Measurements from ENCODE around the gene KIRREL3.

DNA sequence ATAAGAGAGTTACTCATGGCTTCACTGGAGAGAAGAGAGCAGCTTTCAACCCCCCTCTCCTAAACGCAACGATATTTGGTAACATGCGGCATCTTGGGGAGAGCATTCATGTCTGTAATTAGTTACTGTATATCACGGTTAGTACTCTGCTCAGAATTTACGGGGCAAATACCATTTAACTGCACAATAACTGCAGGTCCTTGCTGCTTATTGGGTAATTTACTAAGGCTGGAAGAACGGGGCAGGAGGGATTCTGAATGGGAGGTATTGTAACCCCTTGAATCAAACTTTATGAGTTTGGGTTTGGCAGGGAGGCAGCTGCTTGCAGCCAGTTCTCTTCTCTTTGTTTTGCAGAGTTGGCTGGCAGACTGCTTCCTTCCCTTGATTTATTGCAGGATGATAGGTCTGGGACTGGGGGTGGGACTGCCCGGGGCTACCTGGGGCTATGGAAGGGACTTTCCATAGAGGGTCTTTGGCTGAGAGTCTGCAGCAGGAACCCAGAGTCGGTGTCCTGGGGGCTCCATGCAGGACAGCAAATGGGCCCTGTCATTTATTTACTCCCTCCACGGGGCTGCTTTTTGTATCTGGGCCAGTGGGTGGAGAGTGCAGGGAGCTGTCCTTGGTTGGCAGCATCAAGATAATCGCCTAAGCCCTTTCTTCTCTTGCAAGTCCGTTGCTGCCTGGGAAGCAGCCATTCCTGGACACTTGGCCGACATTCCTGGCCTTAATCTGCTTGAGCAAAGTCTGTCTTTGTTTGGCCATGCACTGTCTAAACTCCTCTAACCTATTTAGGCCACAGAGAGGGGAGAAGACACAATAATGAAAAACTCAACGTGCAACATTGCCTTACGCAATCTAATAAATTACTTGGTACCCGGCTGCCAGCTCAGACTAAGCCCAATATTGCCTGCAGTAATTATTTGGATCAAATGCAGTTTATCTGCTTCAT lies 456.2 kb downstream of the KIRREL3 start:
- no peak for TF ChIP-seq POLR2A (IDR thresholded peaks at IDR 0.05)
- TF ChIP-seq, protein P1, sequence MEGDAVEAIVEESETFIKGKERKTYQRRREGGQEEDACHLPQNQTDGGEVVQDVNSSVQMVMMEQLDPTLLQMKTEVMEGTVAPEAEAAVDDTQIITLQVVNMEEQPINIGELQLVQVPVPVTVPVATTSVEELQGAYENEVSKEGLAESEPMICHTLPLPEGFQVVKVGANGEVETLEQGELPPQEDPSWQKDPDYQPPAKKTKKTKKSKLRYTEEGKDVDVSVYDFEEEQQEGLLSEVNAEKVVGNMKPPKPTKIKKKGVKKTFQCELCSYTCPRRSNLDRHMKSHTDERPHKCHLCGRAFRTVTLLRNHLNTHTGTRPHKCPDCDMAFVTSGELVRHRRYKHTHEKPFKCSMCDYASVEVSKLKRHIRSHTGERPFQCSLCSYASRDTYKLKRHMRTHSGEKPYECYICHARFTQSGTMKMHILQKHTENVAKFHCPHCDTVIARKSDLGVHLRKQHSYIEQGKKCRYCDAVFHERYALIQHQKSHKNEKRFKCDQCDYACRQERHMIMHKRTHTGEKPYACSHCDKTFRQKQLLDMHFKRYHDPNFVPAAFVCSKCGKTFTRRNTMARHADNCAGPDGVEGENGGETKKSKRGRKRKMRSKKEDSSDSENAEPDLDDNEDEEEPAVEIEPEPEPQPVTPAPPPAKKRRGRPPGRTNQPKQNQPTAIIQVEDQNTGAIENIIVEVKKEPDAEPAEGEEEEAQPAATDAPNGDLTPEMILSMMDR (IDR thresholded peaks at IDR 0.05): no peak
- TF ChIP-seq EP300 (IDR thresholded peaks at IDR 0.05): no peak

Data from ovary (tissue), 3 donors.